IMR-90 (cell line): ENCODE data around the gene EGFR. TPM values are rescaled to one million over a fixed set of nuclear protein-coding genes. Genes with fewer than 3 reads are reported as not detected.

Experiments
- ATAC-seq: fragments of 200-7000 bp; cut with Tn5 transposase; 2 replicates; pipeline ENCODE4 v1.9.1; 2020; ENCODE audit warnings: low read depth, mild to moderate bottlenecking, moderate library complexity
- BruUV-seq: library from RNA; stranded (reverse); fragments of 400-500 nt; replicated peaks from 2 replicates; lab custom pipeline; 2021; lab: Mats Ljungman, UMichigan
- CTCF ChIA-PET: fragments of 300-600 bp; formaldehyde crosslinking; extraction: SDS; loops from one replicate; lab custom pipeline; 2021; ENCODE audit warnings: antibody characterized with exemption; lab: Yijun Ruan, JAX
- POLR2A ChIA-PET: fragments of 300-600 bp; sonication (Branson Sonifier 250); formaldehyde crosslinking; loops from one replicate; lab custom pipeline; 2022; ENCODE audit warnings: antibody characterized with exemption; ENCODE audit not compliant: unreplicated experiment; lab: Charles Lee
- DNase-seq: peaks from one replicate; pipeline ENCODE4 v3.0.0; 2013
- H2AFZ ChIP-seq: replicated peaks from 2 replicates; pipeline ENCODE3; 2013; ENCODE audit warnings: low read length, mild to moderate bottlenecking; ENCODE audit not compliant: poor library complexity
- H2AK5ac ChIP-seq: 2 replicates; pipeline ENCODE4 v1.6.1; 2013; ENCODE audit warnings: low read depth, low read length, inconsistent platforms
- H2AK9ac ChIP-seq: replicated peaks from 2 replicates; pipeline ENCODE3; 2013; ENCODE audit warnings: mild to moderate bottlenecking, low read depth, low read length, moderate library complexity; ENCODE audit not compliant: poor library complexity
- H2BK120ac ChIP-seq: 2 replicates; pipeline ENCODE4 v1.6.1; 2013; ENCODE audit warnings: low read depth, low read length, inconsistent platforms
- H2BK15ac ChIP-seq: 3 replicates; pipeline ENCODE4 v1.6.1; 2013; ENCODE audit warnings: low read depth, low read length, inconsistent platforms
- H2BK20ac ChIP-seq: 2 replicates; pipeline ENCODE4 v1.6.1; 2013; ENCODE audit warnings: low read depth, mild to moderate bottlenecking, inconsistent platforms, low read length, moderate library complexity
- H2BK5ac ChIP-seq: 2 replicates; pipeline ENCODE4 v1.6.1; 2013; ENCODE audit warnings: mild to moderate bottlenecking, low read depth, low read length, inconsistent platforms; ENCODE audit not compliant: poor library complexity, severe bottlenecking
- H3K14ac ChIP-seq: replicated peaks from 2 replicates; pipeline ENCODE4 v1.6.1; 2013; ENCODE audit warnings: low read depth, low read length, inconsistent platforms
- H3K18ac ChIP-seq: 2 replicates; pipeline ENCODE4 v1.6.1; 2013; ENCODE audit warnings: low read depth, low read length, control low read depth
- H3K23ac ChIP-seq: 2 replicates; pipeline ENCODE4 v1.6.1; 2013; ENCODE audit warnings: low read depth, low read length, inconsistent platforms
- H3K27ac ChIP-seq: 2 replicates; pipeline ENCODE4 v1.5.1; 2013; ENCODE audit warnings: mild to moderate bottlenecking, control low read depth, low read length; ENCODE audit not compliant: insufficient read depth
- H3K27me3 ChIP-seq: 2 replicates; pipeline ENCODE4 v1.6.1; 2013; ENCODE audit warnings: low read length; ENCODE audit not compliant: control insufficient read depth, insufficient read depth
- H3K36me3 ChIP-seq: 2 replicates; pipeline ENCODE4 v1.6.1; 2013; ENCODE audit warnings: low read length, mixed read lengths; ENCODE audit not compliant: control insufficient read depth, insufficient read depth
- H3K4ac ChIP-seq: 2 replicates; pipeline ENCODE4 v1.6.1; 2013; ENCODE audit warnings: low read depth, low read length, inconsistent platforms
- H3K4me1 ChIP-seq: 2 replicates; pipeline ENCODE4 v1.6.1; 2013; ENCODE audit warnings: low read length, mixed read lengths; ENCODE audit not compliant: control insufficient read depth, insufficient read depth
- H3K4me2 ChIP-seq: 2 replicates; pipeline ENCODE4 v1.6.1; 2013; ENCODE audit warnings: low read depth, mild to moderate bottlenecking, control low read depth, low read length, moderate library complexity
- H3K4me3 ChIP-seq: 2 replicates; pipeline ENCODE4 v1.5.1; 2013; ENCODE audit warnings: low read depth, mild to moderate bottlenecking, control low read depth, low read length, moderate library complexity; ENCODE audit not compliant: insufficient read depth
- H3K56ac ChIP-seq: 2 replicates; pipeline ENCODE4 v1.6.1; 2013; ENCODE audit warnings: low read length, inconsistent platforms; ENCODE audit not compliant: insufficient read depth; ENCODE audit errors: extremely low read depth
- H3K79me1 ChIP-seq, 2 experiments: 2 replicates each; pipeline ENCODE4 v1.6.1; 2013; ENCODE audit warnings: low read length in 2 of 2, inconsistent platforms in 1 of 2, low read depth in 1 of 2
- H3K9ac ChIP-seq: 2 replicates; pipeline ENCODE4 v1.6.1; 2013; ENCODE audit warnings: low read depth, low read length, control low read depth
- H3K9me1 ChIP-seq: 2 replicates; pipeline ENCODE4 v1.6.1; 2013; ENCODE audit warnings: low read length, inconsistent platforms; ENCODE audit not compliant: insufficient read depth
- H3K9me3 ChIP-seq: 2 replicates; pipeline ENCODE4 v1.6.1; 2013; ENCODE audit warnings: low read length; ENCODE audit not compliant: control insufficient read depth, insufficient read depth
- H4K20me1 ChIP-seq: 2 replicates; pipeline ENCODE4 v1.6.1; 2013; ENCODE audit warnings: low read length, inconsistent platforms; ENCODE audit not compliant: insufficient read depth
- H4K5ac ChIP-seq: 2 replicates; pipeline ENCODE4 v1.6.1; 2013; ENCODE audit warnings: mild to moderate bottlenecking, low read depth, low read length, control low read depth
- H4K8ac ChIP-seq, 2 experiments: 2 replicates each; pipeline ENCODE4 v1.6.1; 2013; ENCODE audit warnings: low read depth in 2 of 2, low read length in 2 of 2, control low read depth in 1 of 2, inconsistent platforms in 1 of 2
- H4K91ac ChIP-seq: 2 replicates; pipeline ENCODE4 v1.6.1; 2013; ENCODE audit warnings: low read depth, low read length, inconsistent platforms; ENCODE audit not compliant: insufficient read depth
- CEBPB ChIP-seq: IDR thresholded peaks from 2 replicates; pipeline ENCODE4 v1.6.1; 2012; ENCODE audit warnings: low read depth, low read length, improper control_type of control experiment
- ELK1 ChIP-seq: fragments of 150-350 bp; IDR thresholded peaks from 2 replicates; pipeline ENCODE4 v1.6.1; 2016; ENCODE audit warnings: low read depth, mild to moderate bottlenecking, low read length, moderate library complexity, borderline replicate concordance
- MAFK ChIP-seq: IDR thresholded peaks from 2 replicates; pipeline ENCODE4 v1.6.1; 2012; ENCODE audit warnings: low read depth, low read length, improper control_type of control experiment
- NFE2L2 ChIP-seq: fragments of 150-350 bp; IDR thresholded peaks from 2 replicates; pipeline ENCODE4 v1.6.1; 2016; ENCODE audit warnings: low read depth, mild to moderate bottlenecking, low read length
- POLR2A ChIP-seq: IDR thresholded peaks from 2 replicates; pipeline ENCODE4 v1.6.1; 2012; ENCODE audit warnings: mild to moderate bottlenecking, low read depth, low read length
- RCOR1 ChIP-seq: IDR thresholded peaks from 2 replicates; pipeline ENCODE4 v1.6.1; 2012; ENCODE audit warnings: mild to moderate bottlenecking, low read length, improper control_type of control experiment; ENCODE audit not compliant: insufficient replicate concordance
- WGBS, 2 experiments: methylation state at CpG; one replicate each; pipeline versions ENCODE4 v1.1.5 to v1.1.7; 2013; ENCODE audit warnings: missing lambda C conversion rate in 2 of 2; ENCODE audit not compliant: insufficient read length in 1 of 2; ENCODE audit errors: extremely low coverage in 2 of 2; 5-methylcytosine and 5-hydroxymethylcytosine counted together
- dilution Hi-C: fragments of 300-500 bp; cut with HindIII; formaldehyde crosslinking; loops from one replicate; pipeline ENCODE4 v1.14.3; 2018; ENCODE audit warnings: low sequenced_read_pairs; ENCODE audit not compliant: unreplicated experiment
- in situ Hi-C: fragments of 300-500 bp; cut with MboI; formaldehyde crosslinking; loops from 3 replicates; pipeline ENCODE4 v1.14.3; 2019; ENCODE audit warnings: low sequenced_read_pairs, inconsistent platforms, mixed read lengths
- intact Hi-C: fragments of 100-400 bp; cut with micrococcal nuclease; formaldehyde crosslinking; loops from 2 replicates; pipeline ENCODE4 v1.10.0; 2022
- polyA plus RNA-seq, 3 experiments: library from polyadenylated mRNA; depleted of rRNA; stranded (reverse); fragments of >200 nt; gene quantifications; 2 replicates each; pipeline ENCODE4 v1.2.3, GENCODE V29; 2012; ENCODE audit warnings: low replicate concordance in 1 of 3
- total RNA-seq: library from RNA; depleted of rRNA; stranded (reverse); fragments of >200 nt; gene quantifications from 2 replicates; pipeline ENCODE4 v1.2.3, GENCODE V29; 2012
- TF ChIP-seq, protein P1 (sequence below): fragments of 150-350 bp; IDR thresholded peaks from 2 replicates; pipeline ENCODE4 v1.6.1; 2017; ENCODE audit warnings: mild to moderate bottlenecking, antibody characterized with exemption, low read length, low read depth

EGFR gene
- total and polyA plus RNA-seq, 2 of the 4 experiments (the other 2 are of a cell fraction), result 36.9 to 60.4 TPM

- Histone ChIP-seq H3K23ac (no peak overlapping the region), H4K91ac (no peak overlapping the region), H2BK20ac (peak overlapping the region; percentile 21; the same call in 1 of the 2 replicates), H3K4me2 (no peak overlapping the region), H2BK5ac (no peak overlapping the region), H2BK15ac (peak overlapping the region; percentile 32; the same call in 2 of the 3 replicates), H3K18ac (peak overlapping the region; percentile 71; the same call in 1 of the 2 replicates), H3K9me3 (no peaks in the 10 kb centered on the region), H2BK120ac (peak overlapping the region; percentile 25; the same call in 1 of the 2 replicates), H3K36me3 (no peaks in the 10 kb centered on the region), H4K8ac (0 out of 4 replicates have a peak overlapping the region, but pooled peaks of 1 of the 2 experiments have one; percentile 31), H3K79me1 (no peaks in the 10 kb centered on the region), H4K20me1 (no peaks in the 10 kb centered on the region), H3K9me1 (peaks cover 3% of the 10 kb centered on the region; the same call in 1 of the 2 replicates), H2AFZ (no peak overlapping the region), H3K56ac (no peak overlapping the region), H2AK5ac (0 out of 2 replicates have a peak overlapping the region, but pooled peaks have one; percentile 5), H3K9ac (no peak overlapping the region; the same call in 1 of the 2 replicates), H3K4me1 (peaks cover 3% of the 10 kb centered on the region), H3K4ac (peak overlapping the region; percentile 31; the same call in 1 of the 2 replicates), H2AK9ac (no peak overlapping the region), H4K5ac (peak overlapping the region; percentile 48; the same call in 1 of the 2 replicates), H3K27ac (no peak overlapping the region), H3K27me3 (no peaks in the 10 kb centered on the region), H3K14ac (peak overlapping the region; percentile 42; the same call in 1 of the 2 replicates), H3K4me3 (no peak overlapping the region)
- DNase-seq, result no peak
- intact Hi-C loops (loop anchor here (5.0 kb wide), 1 partner anchor 55 kb away; no protein-coding TSS in a partner anchor), dilution Hi-C loops (no loop called here), in situ Hi-C loops (no loop called here)
- POLR2A ChIA-PET, result no interaction called here
- no peak for ATAC-seq
- TF ChIP-seq, protein P1, sequence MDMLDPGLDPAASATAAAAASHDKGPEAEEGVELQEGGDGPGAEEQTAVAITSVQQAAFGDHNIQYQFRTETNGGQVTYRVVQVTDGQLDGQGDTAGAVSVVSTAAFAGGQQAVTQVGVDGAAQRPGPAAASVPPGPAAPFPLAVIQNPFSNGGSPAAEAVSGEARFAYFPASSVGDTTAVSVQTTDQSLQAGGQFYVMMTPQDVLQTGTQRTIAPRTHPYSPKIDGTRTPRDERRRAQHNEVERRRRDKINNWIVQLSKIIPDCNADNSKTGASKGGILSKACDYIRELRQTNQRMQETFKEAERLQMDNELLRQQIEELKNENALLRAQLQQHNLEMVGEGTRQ, result no peak
- TF ChIP-seq CEBPB, result no peak
- no peak for TF ChIP-seq MAFK
- no peak for TF ChIP-seq RCOR1
- TF ChIP-seq NFE2L2, result no peak
- TF ChIP-seq POLR2A, result no peak
- no peak for TF ChIP-seq ELK1
- CTCF ChIA-PET, result no interaction called here
- no CpG with 5 or more reads among the region's 1 CpG for WGBS, 2 experiments
- no TSS peak for BruUV-seq
These were observed 31.0 kb upstream of the EGFR start for GRCh38 chr7:54987772-54988171.
